Thyroid gland (tissue), 4 donors: ENCODE data around the gene LORICRIN.

Source experiments
- POLR2A ChIP-seq, 2 donors: fragments of 450-650 bp; IDR thresholded peaks; one replicate each; pipeline ENCODE4 v1.6.1; 2017; ENCODE audit warnings: antibody characterized with exemption in 2 of 2, mild to moderate bottlenecking in 2 of 2, moderate library complexity in 1 of 2
- TF ChIP-seq, protein P1 (sequence below), 6 experiments: fragments of 200-600 bp in 3 of 6; fragments of 450-650 bp in 3 of 6; sonication (generic) in 3 of 6; IDR thresholded peaks; one replicate each; pipeline ENCODE4 v1.5.1; 2016 to 2019; ENCODE audit warnings: antibody characterized with exemption in 6 of 6, mild to moderate bottlenecking in 2 of 6, inconsistent platforms in 1 of 6, moderate library complexity in 1 of 6

DNA sequence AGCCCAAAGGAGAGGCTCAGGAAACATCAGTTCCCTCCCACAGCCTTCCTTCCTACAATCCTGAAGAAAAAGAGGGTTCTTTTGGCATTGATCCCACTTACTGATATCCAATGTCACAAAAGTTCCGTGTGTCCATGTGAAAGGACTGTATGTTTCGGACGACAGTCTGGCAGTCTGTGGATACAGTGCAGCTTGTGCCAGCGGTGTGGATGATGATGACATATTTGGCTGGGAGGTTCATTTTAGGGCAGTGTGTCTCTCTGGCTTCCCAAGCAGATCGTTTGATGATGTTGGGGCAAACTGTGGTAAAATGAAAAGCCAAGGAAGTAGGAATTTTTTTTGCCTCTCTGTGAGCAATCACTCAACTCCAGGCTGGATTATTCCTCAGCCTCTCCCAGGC is 42.8 kb downstream of the LORICRIN start:
- TF ChIP-seq, protein P1, sequence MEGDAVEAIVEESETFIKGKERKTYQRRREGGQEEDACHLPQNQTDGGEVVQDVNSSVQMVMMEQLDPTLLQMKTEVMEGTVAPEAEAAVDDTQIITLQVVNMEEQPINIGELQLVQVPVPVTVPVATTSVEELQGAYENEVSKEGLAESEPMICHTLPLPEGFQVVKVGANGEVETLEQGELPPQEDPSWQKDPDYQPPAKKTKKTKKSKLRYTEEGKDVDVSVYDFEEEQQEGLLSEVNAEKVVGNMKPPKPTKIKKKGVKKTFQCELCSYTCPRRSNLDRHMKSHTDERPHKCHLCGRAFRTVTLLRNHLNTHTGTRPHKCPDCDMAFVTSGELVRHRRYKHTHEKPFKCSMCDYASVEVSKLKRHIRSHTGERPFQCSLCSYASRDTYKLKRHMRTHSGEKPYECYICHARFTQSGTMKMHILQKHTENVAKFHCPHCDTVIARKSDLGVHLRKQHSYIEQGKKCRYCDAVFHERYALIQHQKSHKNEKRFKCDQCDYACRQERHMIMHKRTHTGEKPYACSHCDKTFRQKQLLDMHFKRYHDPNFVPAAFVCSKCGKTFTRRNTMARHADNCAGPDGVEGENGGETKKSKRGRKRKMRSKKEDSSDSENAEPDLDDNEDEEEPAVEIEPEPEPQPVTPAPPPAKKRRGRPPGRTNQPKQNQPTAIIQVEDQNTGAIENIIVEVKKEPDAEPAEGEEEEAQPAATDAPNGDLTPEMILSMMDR (IDR thresholded peaks at IDR 0.05) = no peak
- TF ChIP-seq POLR2A (IDR thresholded peaks at IDR 0.05) = no peak
